ENCODE results near the gene OVCA2.

- TF ChIP-seq CTCF (IDR thresholded peaks at IDR 0.05; ENCODE audit: extremely low read depth in 1 of 2, insufficient read depth in 1 of 2, low read depth in 1 of 2, low read length in 2 of 2) (no peak), POLR2AphosphoS5 (IDR thresholded peaks at IDR 0.05; ENCODE audit: insufficient read depth, low read depth, low read length) (no peak), MAX (IDR thresholded peaks at IDR 0.05; ENCODE audit: insufficient read depth, insufficient read length) (no peak), EZH2 (IDR thresholded peaks at IDR 0.05; ENCODE audit: borderline replicate concordance, low read depth, low read length, severe bottlenecking) (no peak)
Observed at GRCh38 chr17:2034806-2035540, 6.8 kb upstream of the OVCA2 start.

Data from endothelial cell of umbilical vein (primary cell).